HG02973 (cell line): Measurements from ENCODE around the gene LRRK1.
A peak's percentile ranks its signal among the peaks of the same experiment; 100 is the strongest.

Experiments used
- ATAC-seq: cut with Tn5 transposase; IDR thresholded peaks from one replicate; pipeline ENCODE4 v1.9.1; 2021; ENCODE audit warnings: moderate library complexity; ENCODE audit not compliant: unreplicated experiment

LRRK1 gene

GRCh38 chr15:100931143-100931890 is 12.2 kb downstream of the LRRK1 start:
- ATAC-seq = no peak

DNA sequence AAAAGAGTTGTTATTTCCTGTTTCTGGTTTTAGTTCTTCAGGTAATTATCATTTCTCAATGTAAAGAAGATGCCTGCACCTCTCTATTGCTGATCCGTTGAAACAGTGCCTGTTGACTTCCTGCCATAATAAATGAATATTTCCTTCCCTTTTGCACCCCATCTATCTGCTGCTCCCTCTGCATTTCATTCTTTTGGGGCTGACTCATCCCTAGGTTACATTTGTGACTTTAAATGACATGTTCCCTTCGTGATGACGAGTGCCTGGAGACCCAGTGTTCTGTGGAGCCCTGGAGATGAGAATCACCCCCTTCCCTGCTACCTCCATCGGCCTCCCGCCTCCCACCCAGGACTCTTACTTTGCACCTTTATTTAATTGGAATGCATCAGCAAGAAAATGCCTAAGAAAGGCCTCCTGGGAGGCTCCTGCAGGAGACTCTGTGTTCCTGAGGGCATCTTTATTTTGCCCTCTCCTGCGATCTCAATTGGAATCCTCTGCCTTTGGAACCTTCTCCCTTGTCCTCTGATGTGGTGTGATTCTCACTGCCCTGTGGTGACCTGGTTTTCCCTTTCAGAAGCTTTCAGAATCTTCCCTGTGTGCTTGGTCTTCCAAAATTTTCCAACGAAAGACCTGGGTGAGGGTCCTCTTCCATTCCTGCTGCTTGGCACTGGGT is 13.7 kb downstream of the LRRK1 start:
- no peak for ATAC-seq

DNA sequence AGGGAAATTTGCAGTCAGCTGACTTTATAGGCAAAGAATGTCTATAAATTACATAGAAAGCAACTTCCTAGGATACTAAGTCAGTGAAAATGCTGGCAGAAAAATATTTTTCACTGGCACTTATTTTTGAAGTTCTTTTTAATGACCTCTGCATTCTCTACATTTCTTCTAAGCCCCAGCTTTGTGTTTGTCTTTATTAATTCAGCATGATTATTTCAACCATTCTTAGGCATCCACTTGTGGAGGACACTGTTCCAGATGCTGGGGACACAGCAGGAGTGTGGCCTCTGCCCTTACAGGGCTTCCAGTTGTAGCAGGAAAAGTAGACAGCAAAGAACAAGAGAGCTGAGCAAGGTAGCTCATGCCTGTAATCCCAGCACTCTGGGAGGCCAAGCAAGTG is 15.0 kb downstream of the LRRK1 start:
- ATAC-seq = no peak

- ATAC-seq = no peak
Measured at GRCh38 chr15:100934726-100935125, 15.6 kb downstream of the LRRK1 start.

DNA sequence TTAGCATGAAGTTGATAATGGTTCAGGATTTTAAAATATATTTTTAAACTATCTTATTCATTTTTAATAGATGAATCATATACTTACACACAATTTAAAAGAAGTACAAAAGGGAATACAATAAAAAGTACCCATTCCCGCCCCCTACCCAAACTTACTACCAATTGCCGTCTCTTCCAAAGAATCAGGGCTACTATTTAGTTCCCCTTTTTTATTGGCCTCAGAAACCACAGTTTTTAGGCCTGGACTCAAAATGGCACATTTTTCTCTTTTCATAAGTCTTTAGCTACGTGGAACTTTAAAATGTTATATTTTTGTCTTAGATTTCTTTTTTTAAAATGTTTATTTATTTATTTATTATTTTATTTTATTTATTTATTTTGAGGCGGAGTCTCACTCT is 18.0 kb downstream of the LRRK1 start:
- no peak for ATAC-seq

- ATAC-seq = no peak
Measured at GRCh38 chr15:100939791-100940190, 20.6 kb downstream of the LRRK1 start.

- ATAC-seq = peak; percentile 87
Measured at GRCh38 chr15:100940767-100941379, 21.7 kb downstream of the LRRK1 start.

DNA sequence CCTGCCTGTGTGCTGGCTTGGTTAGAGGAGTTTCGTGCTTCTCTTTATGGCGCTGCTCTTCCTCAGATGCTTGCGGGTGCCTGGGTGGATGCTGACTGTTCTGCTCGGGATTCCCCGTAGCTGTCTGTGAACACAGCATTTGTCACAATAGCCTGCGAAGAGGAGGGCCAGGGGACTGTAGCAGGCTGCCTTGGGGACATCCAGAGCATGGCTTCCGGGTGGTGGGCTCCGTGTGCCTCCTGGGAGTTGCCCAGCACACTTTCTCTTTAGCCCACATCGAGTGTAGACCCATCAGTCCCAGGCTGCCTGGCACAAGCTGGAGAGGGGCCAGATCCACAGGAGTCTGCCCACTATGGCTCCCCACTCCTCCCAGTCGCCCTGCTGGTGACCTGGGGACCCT is 22.4 kb downstream of the LRRK1 start:
- ATAC-seq = peak; percentile 50

DNA sequence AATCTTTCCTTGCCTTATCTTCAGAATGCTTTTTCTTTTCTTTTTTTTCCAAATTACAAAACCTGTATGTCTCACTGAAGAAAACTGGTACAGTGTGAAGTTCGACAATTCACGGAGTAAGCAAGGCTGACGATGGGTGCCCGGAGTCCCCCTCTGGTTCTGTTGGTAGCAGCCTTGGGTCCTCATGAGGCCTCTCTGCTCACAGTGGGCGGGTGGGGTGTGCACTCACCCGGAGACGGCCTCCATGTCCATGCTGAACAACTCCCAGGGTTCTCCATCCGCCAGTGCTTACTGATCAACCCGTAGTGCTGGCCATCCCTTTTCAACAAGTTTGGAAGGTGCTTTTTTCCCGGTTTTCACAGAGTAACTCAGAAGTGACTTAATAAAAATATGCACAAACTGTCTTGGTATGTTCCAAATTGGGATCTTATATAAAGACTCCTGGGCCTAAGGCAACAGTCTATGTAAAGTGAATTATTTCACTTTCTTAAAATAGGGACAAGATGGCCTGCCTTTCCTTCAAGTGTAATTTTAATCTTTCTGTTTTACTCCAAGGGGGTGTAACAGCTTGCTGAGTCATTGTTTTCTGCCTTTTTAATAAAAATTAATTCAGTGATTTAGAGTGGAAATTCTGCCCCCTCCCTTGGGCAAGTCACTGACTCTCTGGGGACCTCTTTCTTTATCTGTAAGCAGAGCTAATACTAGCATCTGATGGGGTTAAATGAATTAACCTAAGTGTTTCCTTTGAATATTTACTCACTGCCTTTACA is 23.7 kb downstream of the LRRK1 start:
- ATAC-seq = no peak

DNA sequence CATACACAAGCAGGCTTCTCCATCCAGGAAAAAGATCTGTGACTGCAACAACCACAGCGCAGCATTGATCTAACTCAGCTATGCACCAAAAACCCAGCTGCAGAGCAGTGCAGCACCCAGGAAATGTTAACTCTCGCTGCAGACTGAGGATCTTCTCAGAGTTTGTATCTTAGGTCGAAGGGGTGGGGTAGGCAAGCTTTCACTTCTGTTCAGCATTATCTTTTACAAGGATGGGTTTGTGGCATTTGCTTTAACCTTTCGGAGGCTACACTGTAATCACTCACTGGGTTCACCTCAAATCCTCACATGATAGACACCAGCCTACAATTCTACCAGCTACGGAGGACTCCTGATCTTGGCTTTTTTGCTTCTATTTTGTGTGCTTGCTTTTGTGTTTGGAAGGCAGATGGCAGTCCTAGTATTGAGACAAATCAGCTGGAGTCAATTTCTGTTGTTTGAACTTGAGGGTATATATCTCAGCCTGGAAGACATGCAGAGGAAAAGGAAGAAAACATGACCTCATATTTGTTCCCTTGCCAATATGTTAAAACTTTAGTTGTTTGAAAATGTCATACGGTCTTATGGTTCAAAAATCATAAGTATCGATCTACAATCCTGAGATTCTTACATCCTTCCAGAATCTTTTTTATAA is 25.2 kb downstream of the LRRK1 start:
- ATAC-seq = no peak

DNA sequence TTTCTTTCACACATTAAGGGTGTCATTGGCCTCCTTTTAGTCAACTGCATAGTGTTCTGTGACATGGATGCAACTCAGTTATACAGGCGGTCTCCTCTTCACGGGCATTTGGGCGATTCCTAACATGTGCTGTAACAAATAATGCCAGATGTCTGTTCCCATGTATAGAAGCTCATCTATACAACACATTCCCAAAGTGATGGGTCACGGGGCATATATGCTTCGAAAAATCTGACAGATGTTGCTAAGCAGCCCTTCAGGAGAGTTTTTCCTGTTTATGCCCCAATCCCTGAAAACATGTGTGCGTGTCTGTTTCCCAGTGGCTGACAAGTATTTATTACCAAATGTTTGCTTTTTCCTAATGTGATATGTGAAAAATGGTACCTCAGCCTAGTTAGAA is 25.8 kb downstream of the LRRK1 start:
- no peak for ATAC-seq

GRCh38 chr15:100947760-100948429 is 28.7 kb downstream of the LRRK1 start:
- no peak for ATAC-seq

GRCh38 chr15:100948430-100948762 is 29.2 kb downstream of the LRRK1 start:
- no peak for ATAC-seq

- ATAC-seq = no peak
Measured at GRCh38 chr15:100949691-100950090, 30.5 kb downstream of the LRRK1 start.

GRCh38 chr15:100951965-100952364 is 32.8 kb downstream of the LRRK1 start:
- ATAC-seq = no peak

- ATAC-seq = no peak
Measured at GRCh38 chr15:100952566-100952965, 33.4 kb downstream of the LRRK1 start.

GRCh38 chr15:100958326-100959065 is 39.3 kb downstream of the LRRK1 start:
- no peak for ATAC-seq

DNA sequence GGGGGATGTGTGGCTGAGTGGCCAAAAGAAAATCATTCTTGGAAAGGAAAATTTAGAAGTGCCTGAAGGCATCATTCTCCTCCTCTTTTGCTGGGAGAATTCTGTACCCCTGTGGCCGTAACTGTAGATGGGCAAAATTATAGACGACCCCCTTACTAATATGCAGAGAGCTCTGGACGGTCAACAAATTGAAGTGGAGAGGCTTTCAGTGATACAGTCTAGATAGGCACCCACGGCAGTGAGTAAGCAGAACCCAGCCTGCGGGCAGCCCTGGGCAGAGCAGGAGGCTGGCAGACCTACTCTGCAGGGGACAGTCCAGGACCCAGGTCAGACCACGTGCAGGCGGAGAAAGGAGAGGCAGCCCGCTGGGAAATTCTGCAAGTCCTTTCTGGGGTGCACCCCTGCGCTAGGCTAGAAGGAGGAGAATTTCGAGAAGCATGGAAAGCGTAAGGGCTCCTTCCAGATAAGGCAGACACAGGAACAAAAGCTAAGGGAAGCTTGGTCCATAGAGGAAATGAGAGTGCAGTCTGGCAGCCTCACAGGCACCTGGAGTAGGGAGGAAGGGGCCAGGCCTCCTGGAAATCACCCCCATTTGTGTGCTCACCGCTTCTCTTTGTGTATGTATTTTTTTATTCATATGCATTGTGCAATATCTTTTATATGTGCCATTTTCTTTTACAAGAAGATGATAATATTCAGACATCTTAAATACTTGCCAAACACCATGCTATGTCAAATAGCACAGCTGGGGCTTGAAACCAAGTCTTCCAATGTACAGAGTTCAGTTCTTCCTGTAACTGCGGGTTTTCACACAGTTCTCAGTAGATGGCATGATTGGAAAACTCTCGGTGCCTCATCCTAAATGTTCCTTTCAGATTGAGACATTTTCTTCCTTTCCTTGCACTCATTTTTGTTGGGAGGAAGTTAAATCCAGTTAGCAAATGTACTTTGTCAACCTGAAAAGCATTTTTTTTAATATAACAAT is 40.2 kb downstream of the LRRK1 start:
- ATAC-seq = no peak

- ATAC-seq = peak; percentile 71
Measured at GRCh38 chr15:100966997-100967396, 47.8 kb downstream of the LRRK1 start.
